HG03139 (cell line): ENCODE measurements around the gene MEGF11.
A peak's percentile ranks its signal among the peaks of the same experiment; 100 is the strongest.
"Not testable (repeated sequence)": the region's sequence is repeated elsewhere in the genome, so short reads cannot be mapped to it uniquely, and the experiment has no call there.

Source experiments
- ATAC-seq: cut with Tn5 transposase; IDR thresholded peaks from one replicate; pipeline ENCODE4 v1.9.1; 2021; ENCODE audit not compliant: unreplicated experiment

The MEGF11 gene

GRCh38 chr15:65981837-65982626 is 271.5 kb downstream of the MEGF11 start:
- peak; percentile 51 for ATAC-seq

GRCh38 chr15:65980824-65981456 is 272.6 kb downstream of the MEGF11 start:
- no peak for ATAC-seq

- ATAC-seq, result no peak
These were observed 273.7 kb downstream of the MEGF11 start for GRCh38 chr15:65979837-65980236.

GRCh38 chr15:65979316-65979715 is 274.2 kb downstream of the MEGF11 start:
- no peak for ATAC-seq

GRCh38 chr15:65978110-65978509 is 275.4 kb downstream of the MEGF11 start:
- ATAC-seq, result no peak

- not testable (repeated sequence) for ATAC-seq
These were observed 277.4 kb downstream of the MEGF11 start for GRCh38 chr15:65976196-65976595.

- no peak for ATAC-seq
These were observed 281.9 kb downstream of the MEGF11 start for GRCh38 chr15:65971741-65971995.

GRCh38 chr15:65970937-65971740 is 282.4 kb downstream of the MEGF11 start:
- no peak for ATAC-seq

- no peak for ATAC-seq
These were observed 283.4 kb downstream of the MEGF11 start for GRCh38 chr15:65969865-65970816.

- ATAC-seq, result no peak
These were observed 285.0 kb downstream of the MEGF11 start for GRCh38 chr15:65968511-65968910.

- ATAC-seq, result no peak
These were observed 288.6 kb downstream of the MEGF11 start for GRCh38 chr15:65964792-65965433.

- ATAC-seq, result no peak
These were observed 289.6 kb downstream of the MEGF11 start for GRCh38 chr15:65963911-65964482.

GRCh38 chr15:65963358-65963757 is 290.2 kb downstream of the MEGF11 start:
- ATAC-seq, result no peak

- ATAC-seq, result no peak
These were observed 291.4 kb downstream of the MEGF11 start for GRCh38 chr15:65962187-65962586.

- no peak for ATAC-seq
These were observed 293.0 kb downstream of the MEGF11 start for GRCh38 chr15:65960586-65960985.

GRCh38 chr15:65958835-65959234 is 294.7 kb downstream of the MEGF11 start:
- no peak for ATAC-seq

GRCh38 chr15:65957451-65957850 is 296.1 kb downstream of the MEGF11 start:
- no peak for ATAC-seq

GRCh38 chr15:65956899-65957298 is 296.7 kb downstream of the MEGF11 start:
- no peak for ATAC-seq

GRCh38 chr15:65956307-65956706 is 297.2 kb downstream of the MEGF11 start:
- ATAC-seq, result no peak

GRCh38 chr15:65954289-65954741 is 299.2 kb downstream of the MEGF11 start:
- ATAC-seq, result no peak
